Kidney (tissue), 14 donors: ENCODE data around the gene FRMD4A. TPM values are rescaled to one million over a fixed set of nuclear protein-coding genes. Genes with fewer than 3 reads are reported as not detected.

Experiments
- DNase-seq, 5 donors: peaks; one replicate each; pipeline ENCODE4 v3.0.0-alpha.2; 2013 to 2020
- FAIRE-seq: peaks from 2 replicates; lab custom pipeline; 2012; peaks lifted over from hg19 to GRCh38; lab: Jason Lieb, UNC
- H3K27ac ChIP-seq, 2 donors: one replicate each; pipeline ENCODE4 v1.7.0; 2013; ENCODE audit warnings: low read depth in 2 of 2, low read length in 2 of 2, inconsistent platforms in 1 of 2
- H3K27me3 ChIP-seq: one replicate; pipeline ENCODE4 v1.7.1; 2013; ENCODE audit warnings: low read length, inconsistent platforms; ENCODE audit not compliant: control insufficient read depth, insufficient read depth
- H3K36me3 ChIP-seq, 3 donors: one replicate each; pipeline versions ENCODE4 v1.7.0 to v1.7.1; 2013; ENCODE audit warnings: low read length in 3 of 3, control low read depth in 1 of 3, inconsistent platforms in 1 of 3; ENCODE audit not compliant: insufficient read depth in 3 of 3, control insufficient read depth in 2 of 3
- H3K4me1 ChIP-seq, 3 donors: one replicate each; pipeline versions ENCODE4 v1.7.0 to v1.7.1; 2013; ENCODE audit warnings: low read length in 3 of 3, inconsistent platforms in 1 of 3, low read depth in 1 of 3; ENCODE audit not compliant: control insufficient read depth in 2 of 3, insufficient read depth in 2 of 3
- H3K4me3 ChIP-seq, 3 donors: one replicate each; pipeline versions ENCODE4 v1.7.0 to v1.8.1; 2013; ENCODE audit warnings: low read length in 3 of 3, control low read depth in 1 of 3, inconsistent platforms in 1 of 3
- H3K9ac ChIP-seq, 3 donors: one replicate each; pipeline versions ENCODE4 v1.7.0 to v1.7.1; 2013; ENCODE audit warnings: low read length in 3 of 3, control low read depth in 1 of 3, inconsistent platforms in 1 of 3
- H3K9me3 ChIP-seq, 3 donors: one replicate each; pipeline versions ENCODE4 v1.7.0 to v1.7.1; 2013; ENCODE audit warnings: low read length in 3 of 3, control low read depth in 1 of 3, inconsistent platforms in 1 of 3; ENCODE audit not compliant: control insufficient read depth in 2 of 3, insufficient read depth in 1 of 3
- CTCF ChIP-seq: IDR thresholded peaks from 3 replicates; pipeline ENCODE4 v1.5.1; 2012; ENCODE audit warnings: mild to moderate bottlenecking, moderate library complexity, borderline replicate concordance; ENCODE audit not compliant: insufficient read depth; ENCODE audit errors: extremely low read depth
- intact Hi-C: fragments of 100-400 bp; cut with DNase I; formaldehyde crosslinking; loops from one replicate; pipeline ENCODE4 v1.11.1; 2022
- polyA plus RNA-seq: library from polyadenylated mRNA; stranded (reverse); fragments of 350-450 nt; fragmentation: Illumina TruSeq; extraction: RNeasy Lipid Tissue Mini Kit (QIAGEN cat#74804); gene quantifications from one replicate; pipeline ENCODE4 v1.2.3, GENCODE V29; 2014; ENCODE audit warnings: low read depth, low replicate concordance; ENCODE audit not compliant: insufficient read depth
- total RNA-seq: library from RNA; stranded (reverse); fragmentation: NEBNext Ultra II Directional; extraction: Animal tissue kit (Norgen Biotek cat#: 25700); gene quantifications from one replicate; pipeline ENCODE4 v1.2.1, GENCODE V29; 2021
- donor health status: control.
- donor health status: control.
- donor health status: control.
- donor health status: control.
- donor health status: control.
- donor health status: DM: yes; HTN: yes; CAD: no.
- donor health status: Normal renal cell carcinoma (clear cell type).

The FRMD4A gene
- total and polyA plus RNA-seq, 2 donors from 2014 or later = 16.0 to 68.2 TPM

DNA sequence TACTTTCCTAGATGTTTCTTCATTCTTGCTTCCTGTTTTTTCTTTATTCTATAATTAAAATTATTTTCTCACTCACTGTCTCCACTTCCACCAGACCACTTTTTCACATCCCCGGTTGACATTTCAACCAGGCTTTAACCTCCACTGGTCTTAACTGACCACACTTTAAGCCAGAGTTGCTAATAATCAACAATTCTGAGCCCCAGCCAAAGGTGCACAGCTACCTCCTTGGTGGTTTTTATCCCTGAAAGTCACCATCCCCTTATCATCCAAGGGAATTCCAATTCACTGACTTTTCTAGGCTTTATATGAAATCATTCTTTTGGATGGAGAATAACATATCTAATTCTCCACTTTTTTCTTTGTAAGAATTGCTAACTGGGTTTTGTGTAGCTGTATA is 138.9 kb downstream of the FRMD4A start:
- H3K4me1 ChIP-seq = peaks cover 0 to 7% (median 2%) of the 10 kb centered on the region in 3 donors
- intact Hi-C loops = loop anchor here (10.0 kb wide), 1 partner anchor 293 kb away; no protein-coding TSS in a partner anchor
- no peak overlapping the region for H3K4me3 ChIP-seq
- no peak overlapping the region for H3K27ac ChIP-seq
- H3K27me3 ChIP-seq = no peaks in the 10 kb centered on the region
- TF ChIP-seq CTCF = no peak
- FAIRE-seq (no peak), DNase-seq (no peak)
- H3K9me3 ChIP-seq = no peaks in the 10 kb centered on the region
- no peaks in the 10 kb centered on the region for H3K36me3 ChIP-seq
- no peak overlapping the region for H3K9ac ChIP-seq

- Histone ChIP-seq H3K9me3 (no peaks in the 10 kb centered on the region), H3K36me3 (no peaks in the 10 kb centered on the region), H3K4me1 (peaks cover 0 to 4% (median 2%) of the 10 kb centered on the region in 3 donors), H3K9ac (no peak overlapping the region), H3K27ac (no peak overlapping the region), H3K27me3 (no peaks in the 10 kb centered on the region), H3K4me3 (no peak overlapping the region)
- FAIRE-seq = no peak
- no peak for DNase-seq
- no peak for TF ChIP-seq CTCF
- intact Hi-C loops = loop anchor here (10.0 kb wide), 1 partner anchor 293 kb away; no protein-coding TSS in a partner anchor
These were observed 139.3 kb downstream of the FRMD4A start for GRCh38 chr10:14191407-14191806.

DNA sequence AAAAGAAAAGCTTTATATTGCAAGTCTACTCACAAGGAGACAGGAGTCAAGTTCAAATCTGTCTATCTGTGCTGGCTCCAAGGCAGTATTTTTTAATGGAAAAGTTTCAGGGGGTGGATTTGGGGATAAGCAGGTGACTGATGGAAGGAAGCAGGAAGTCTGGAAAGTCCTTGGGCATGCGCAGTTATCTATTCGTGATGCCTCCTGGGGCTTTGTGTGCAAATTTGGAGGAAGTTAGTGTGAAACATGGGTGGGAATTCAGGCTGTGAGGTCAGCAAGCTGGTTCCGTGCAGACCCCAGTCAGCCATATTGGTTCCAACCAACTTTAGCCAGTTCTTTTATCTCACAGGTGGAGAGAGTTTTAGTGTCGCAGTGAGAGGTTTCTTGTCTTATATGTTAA is 140.0 kb downstream of the FRMD4A start:
- H3K36me3 ChIP-seq = no peaks in the 10 kb centered on the region
- H3K9me3 ChIP-seq = no peaks in the 10 kb centered on the region
- intact Hi-C loops = loop anchor here (10.0 kb wide), 1 partner anchor 294 kb away; no protein-coding TSS in a partner anchor
- no peaks in the 10 kb centered on the region for H3K27me3 ChIP-seq
- no peak overlapping the region for H3K4me3 ChIP-seq
- FAIRE-seq = no peak
- H3K4me1 ChIP-seq = peaks cover 0 to 4% (median 0%) of the 10 kb centered on the region in 3 donors
- no peak overlapping the region for H3K27ac ChIP-seq
- no peak for DNase-seq
- no peak for TF ChIP-seq CTCF
- no peak overlapping the region for H3K9ac ChIP-seq

DNA sequence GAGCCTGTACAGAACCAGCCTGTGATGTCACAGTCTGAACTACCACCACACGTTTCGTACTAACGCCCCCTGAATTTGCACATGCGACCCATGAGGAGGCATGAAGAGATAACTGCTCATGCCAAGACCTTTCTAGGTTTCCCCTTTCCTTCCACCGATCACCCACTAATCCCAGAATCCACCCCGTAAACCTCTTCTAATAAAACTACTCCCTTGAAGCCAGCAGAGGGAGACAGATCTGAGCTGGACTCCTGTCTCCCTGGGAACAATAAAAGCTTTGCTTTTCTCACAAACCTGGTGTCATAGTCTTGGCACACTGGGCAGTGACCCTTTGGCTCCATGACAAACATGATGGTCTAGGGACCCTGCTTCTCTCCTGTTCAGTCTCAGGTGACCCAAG is 144.5 kb downstream of the FRMD4A start:
- DNase-seq (no peak), FAIRE-seq (no peak)
- intact Hi-C loops = no loop called here
- Histone ChIP-seq H3K4me3 (no peak overlapping the region), H3K27ac (no peak overlapping the region), H3K27me3 (no peaks in the 10 kb centered on the region), H3K9ac (no peak overlapping the region), H3K36me3 (no peaks in the 10 kb centered on the region), H3K9me3 (no peaks in the 10 kb centered on the region), H3K4me1 (peaks cover 0 to 4% (median 0%) of the 10 kb centered on the region in 3 donors)
- TF ChIP-seq CTCF = no peak
